ENCODE measurements around the gene KRT38.
"Not testable (repeated sequence)": the region's sequence is repeated elsewhere in the genome, so short reads cannot be mapped to it uniquely, and the experiment has no call there.

The KRT38 gene

DNA sequence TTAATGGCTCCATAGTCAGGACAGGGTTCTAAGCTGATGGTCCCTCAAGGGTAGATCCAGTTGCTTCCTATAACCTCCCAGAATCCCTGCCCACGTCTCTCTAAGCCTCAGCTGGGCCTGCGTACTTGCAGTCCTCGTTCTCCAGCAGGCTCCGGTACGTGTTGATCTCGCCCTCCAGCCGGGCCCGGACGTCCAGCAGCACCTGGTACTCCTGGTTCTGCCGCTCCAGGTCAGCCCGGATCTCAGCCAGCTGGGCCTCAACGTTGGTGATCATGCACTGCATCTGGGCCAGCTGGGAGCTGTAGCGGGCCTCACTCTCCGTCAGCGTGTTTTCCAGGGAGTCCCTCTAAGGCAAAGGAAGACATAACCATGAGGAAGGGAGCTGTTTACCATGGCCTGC, 21.9 kb upstream of the KRT38 start:
- DNase-seq (ENCODE audit: low spot score) = no peak

- DNase-seq (ENCODE audit: low spot score) = no peak
These were observed 16.9 kb upstream of the KRT38 start for GRCh38 chr17:41457676-41458075.

DNA sequence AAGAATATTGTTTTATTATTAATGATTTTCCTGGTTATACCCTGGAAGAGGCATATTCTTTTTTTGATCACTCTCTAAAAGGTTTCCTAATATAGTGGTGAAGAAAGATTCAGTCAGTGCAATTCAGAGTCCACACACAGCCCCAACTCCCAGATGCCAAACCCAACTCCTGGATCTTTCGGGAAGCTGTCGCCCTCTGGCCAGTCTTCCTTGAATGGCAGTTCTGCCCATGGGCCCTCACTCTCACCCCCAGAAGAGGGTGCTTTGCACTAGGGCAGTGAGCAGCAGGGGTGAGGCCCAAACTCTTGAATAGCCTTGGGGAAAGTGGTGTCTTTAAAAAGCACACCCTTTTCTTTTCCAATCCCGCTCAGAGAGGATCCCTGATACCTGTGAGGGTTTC, 15.4 kb upstream of the KRT38 start:
- DNase-seq (ENCODE audit: low spot score) = no peak

GRCh38 chr17:41455236-41455635, 14.5 kb upstream of the KRT38 start:
- no peak for DNase-seq (ENCODE audit: low spot score)

GRCh38 chr17:41453066-41453465, 12.3 kb upstream of the KRT38 start:
- DNase-seq (ENCODE audit: low spot score) = no peak

GRCh38 chr17:41452281-41452680, 11.5 kb upstream of the KRT38 start:
- no peak for DNase-seq (ENCODE audit: low spot score)

DNA sequence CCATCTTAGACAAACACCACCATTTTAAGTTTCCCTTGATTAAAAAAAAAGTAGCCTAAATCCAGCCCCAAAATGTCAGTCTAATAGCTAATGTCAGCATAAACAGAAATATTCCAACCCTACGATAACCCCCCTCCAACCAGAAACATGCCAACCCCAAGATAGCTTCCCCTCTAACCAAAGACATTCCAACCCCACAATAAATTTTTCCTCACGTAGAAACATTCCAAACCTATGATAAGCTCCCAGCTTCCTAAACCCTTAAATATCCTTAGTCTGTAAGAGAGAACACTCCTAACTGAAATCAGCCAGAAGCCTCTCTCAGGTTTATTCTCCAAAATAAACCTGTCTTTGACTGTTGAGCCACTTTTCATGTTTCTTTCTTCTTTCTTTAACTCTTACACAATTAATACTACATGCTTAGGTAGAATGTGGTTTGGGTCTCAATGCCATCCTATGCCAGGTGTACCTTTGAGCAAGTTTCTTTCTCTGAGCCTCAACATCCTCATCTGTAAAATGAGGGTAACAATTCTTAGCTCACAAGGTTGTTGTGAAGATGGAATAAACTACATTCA, 10.5 kb upstream of the KRT38 start:
- DNase-seq (ENCODE audit: low spot score) = no peak

DNA sequence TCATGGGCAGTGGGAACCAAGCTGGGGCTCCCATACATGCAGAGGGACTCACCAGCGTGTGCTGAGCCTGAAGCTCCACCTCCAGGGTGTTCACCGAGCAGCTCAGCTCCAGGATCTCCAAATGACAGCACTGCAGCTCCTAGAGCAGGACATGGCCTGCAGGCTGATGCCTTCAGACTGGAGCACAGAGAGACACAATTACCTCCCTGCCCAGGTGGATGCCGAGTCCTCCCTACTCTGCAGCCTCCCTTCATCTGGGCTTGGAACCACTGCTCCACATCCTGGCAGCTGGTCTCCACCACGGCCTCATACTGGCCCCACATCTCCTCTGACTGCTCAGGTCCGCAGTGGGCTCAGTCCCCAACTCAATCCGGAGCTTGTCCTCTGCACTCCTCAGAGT, 8.2 kb upstream of the KRT38 start:
- DNase-seq (ENCODE audit: low spot score) = no peak

- DNase-seq (ENCODE audit: low spot score) = no peak
These were observed 7.7 kb upstream of the KRT38 start for GRCh38 chr17:41448506-41448905.

DNA sequence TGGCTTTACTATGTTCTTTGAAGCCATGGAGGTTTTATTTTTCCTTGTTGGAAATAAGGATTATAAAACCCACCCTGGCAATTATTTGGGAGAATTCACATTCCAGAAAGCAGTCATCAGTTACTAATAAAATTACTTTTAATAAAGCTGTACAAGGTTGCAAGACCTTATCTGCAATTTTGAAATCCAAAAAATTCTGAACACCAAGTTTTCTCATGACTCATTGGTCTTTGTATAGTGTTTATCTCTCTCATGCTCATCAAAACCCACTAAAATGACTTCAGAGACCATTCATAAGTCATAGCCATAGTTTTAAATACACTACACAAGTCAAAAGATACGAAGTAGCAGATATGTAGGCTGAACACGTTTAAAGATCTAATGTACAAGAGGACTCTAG, 6.0 kb upstream of the KRT38 start:
- DNase-seq (ENCODE audit: low spot score) = no peak

DNA sequence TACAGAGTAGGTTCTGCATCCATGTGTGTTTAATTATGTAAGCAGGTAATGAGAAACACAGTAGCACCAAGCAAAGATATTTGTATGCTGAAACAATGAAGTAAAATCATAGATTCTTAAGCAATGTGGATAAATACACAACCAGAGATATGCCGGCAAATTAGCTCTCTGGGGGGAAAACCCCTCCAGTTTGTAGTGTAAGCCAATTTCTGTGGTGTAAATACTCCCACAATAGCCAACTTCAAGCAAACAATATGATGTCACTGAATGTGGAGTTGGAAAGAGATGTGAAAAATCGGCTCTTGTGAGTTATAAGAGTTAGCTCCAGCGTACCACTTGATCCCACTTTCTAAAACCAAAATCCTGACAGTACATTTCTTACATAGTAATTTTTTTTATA, 3.9 kb upstream of the KRT38 start:
- DNase-seq (ENCODE audit: low spot score) = no peak

DNA sequence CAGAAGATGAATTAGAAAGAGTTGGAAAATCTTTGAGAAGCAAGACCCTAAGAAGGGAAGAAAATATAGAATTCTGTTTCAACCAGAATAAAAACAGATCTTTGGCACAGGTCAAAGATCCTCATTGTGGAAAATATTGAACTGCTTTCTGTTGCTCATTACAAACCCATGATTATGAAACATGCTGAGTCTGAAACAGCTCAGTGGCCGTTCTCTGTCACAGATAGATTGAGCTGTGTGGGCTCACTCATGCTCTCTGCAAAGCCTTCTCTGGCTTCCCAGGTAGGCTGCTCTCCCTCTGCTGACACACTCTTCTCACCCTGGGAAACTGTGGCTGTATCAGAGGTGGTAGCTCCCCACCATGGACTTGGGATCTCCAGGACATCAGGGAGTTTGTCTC, 3.4 kb upstream of the KRT38 start:
- no peak for DNase-seq (ENCODE audit: low spot score)

GRCh38 chr17:41442739-41443138, 2.0 kb upstream of the KRT38 start:
- no peak for DNase-seq (ENCODE audit: low spot score)

DNA sequence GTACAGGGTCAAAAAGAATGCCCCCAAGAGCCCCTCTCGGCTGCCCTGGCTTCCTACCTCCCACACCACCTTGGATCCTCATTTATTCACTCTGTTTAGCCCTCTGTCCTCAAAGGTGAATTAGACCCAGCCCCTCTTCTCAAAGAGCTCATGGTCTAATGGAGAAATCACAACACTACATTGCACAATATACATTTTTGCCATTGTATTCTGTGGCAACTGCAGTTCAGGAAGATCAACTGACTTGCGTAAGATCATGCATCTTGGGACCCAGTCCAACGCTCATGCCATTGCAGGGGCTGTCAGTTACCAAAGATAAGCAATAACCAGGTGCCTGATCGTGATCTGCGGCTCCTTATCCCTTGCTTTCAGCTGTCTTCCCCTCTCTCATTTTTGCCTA, 1.4 kb downstream of the KRT38 start:
- DNase-seq (ENCODE audit: low spot score) = no peak

GRCh38 chr17:41437769-41438168, 3.0 kb downstream of the KRT38 start:
- no peak for DNase-seq (ENCODE audit: low spot score)

- no peak for DNase-seq (ENCODE audit: low spot score)
These were observed 3.5 kb downstream of the KRT38 start for GRCh38 chr17:41437254-41437653.

DNA sequence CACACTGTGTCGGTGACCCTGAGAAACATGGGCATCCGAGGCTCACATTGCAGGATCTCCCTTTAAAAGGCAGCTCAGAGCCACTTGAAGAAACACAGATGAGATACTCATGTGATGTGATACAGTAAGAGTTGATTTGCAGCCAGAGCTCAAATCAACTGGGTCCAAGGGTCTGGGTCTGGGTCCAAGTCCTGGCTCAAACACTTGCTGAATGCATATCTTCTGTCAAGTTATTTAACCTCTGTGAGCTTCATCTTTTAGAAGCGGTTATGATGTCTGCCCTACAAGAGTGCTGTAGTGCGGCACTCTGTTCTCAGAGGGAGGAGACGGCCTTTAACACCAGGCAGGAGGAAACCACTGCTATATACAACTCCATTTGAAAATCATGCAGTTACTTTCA, 6.4 kb downstream of the KRT38 start:
- DNase-seq (ENCODE audit: low spot score) = no peak

DNA sequence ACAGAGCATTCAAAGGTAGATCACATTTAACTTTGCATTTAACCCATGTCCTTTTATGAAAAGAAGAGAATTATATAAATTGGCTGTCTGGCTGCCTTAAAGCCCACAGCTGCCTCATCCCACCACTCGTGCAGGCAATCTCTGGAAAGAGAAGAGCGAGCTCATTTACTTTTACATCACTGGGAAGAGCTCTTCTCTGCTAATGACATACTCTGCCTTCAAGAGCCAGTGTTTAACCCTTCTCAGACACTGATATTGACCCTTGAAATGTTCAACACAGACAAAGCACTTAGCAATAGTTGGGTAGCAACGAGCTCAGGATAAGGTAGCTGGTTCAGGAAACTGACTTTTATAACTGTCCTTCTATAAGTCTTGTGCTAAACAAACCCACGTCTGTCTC, 6.8 kb downstream of the KRT38 start:
- DNase-seq (ENCODE audit: low spot score) = no peak

GRCh38 chr17:41433586-41433985, 7.2 kb downstream of the KRT38 start:
- no peak for DNase-seq (ENCODE audit: low spot score)

DNA sequence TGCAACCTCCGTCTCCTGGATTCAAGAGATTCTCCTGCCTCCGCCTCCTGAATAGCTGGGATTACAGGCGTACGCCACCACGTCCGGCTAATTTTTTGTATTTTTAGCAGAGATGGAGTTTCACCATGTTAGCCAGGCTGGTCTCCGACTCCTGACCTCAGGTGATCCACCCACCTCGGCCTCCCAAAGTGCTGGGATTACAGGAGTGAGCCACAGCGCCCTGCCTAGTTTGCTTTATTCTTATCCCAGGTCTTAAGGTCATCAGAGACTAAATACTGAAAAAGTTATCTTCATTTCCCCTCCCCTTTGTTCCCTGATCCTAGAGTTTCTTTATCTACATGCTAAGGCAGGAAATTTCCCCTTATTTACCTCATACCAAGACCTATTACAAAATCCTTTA, 10.4 kb downstream of the KRT38 start:
- DNase-seq (ENCODE audit: low spot score) = not testable (repeated sequence)

- DNase-seq (ENCODE audit: low spot score) = no peak
These were observed 11.1 kb downstream of the KRT38 start for GRCh38 chr17:41429667-41430066.

GRCh38 chr17:41428591-41429291, 12.0 kb downstream of the KRT38 start:
- DNase-seq (ENCODE audit: low spot score) = no peak

DNA sequence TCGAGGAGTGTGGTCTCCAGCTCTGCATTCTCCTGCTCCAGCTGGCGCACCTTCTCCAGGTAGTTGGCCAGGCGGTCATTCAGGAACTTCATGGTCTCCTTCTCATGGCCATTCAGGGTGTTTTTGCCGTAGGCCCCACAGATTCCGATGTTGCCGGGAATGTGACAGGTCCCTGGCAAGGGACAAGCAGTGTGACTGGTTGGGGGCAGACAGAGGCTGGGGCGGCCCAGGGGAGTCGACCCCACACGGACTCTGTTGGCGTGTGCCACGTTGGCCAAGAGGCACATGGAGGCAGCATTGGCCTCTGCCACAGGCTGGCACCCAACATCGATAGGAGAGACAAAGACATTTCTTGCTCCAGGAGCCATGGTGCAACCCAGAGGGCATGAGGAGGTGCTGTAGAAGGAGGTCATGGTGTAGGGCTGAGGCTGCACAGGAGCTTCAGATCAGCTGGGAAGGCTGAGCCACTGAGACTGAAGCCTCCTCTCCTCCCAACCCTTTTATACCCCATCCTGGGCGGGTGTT, 16.6 kb downstream of the KRT38 start, which contains the start of gene KRT37:
Gene KRT37, minus strand, starts transcription at position 475 of the 525 bp plus-strand sequence. Its CDS starts 62 bp downstream, at position 413.
- no peak for DNase-seq (ENCODE audit: low spot score)

DNA sequence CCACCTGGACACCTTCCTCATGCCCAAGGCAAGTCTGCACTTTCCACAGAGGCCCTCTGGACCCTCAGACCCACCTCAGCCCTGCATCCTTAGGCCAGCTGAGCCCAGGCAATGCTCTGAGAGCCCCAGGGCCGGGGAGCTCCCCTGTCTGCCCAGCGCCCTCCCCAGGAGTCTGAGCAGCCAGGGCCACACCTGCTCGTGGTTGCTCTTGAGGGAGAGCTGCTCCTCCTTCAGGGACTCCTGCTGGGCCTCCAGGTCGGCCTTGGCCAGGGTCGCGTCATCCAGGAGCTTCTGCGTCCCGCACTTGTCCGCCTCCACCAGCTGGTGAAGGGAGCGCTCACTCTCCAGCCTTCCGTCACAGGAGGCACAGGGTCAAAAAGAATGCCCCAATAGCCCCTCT, 18.2 kb downstream of the KRT38 start:
- DNase-seq (ENCODE audit: low spot score) = not testable (repeated sequence)

Measured in cerebellar cortex (tissue), 1 donor.